OCI-LY3 (cell line): ENCODE measurements around the gene NR3C1.

ENCODE experiments used
- CTCF ChIP-seq: fragments of 200-600, 300-600 bp; sonication (generic); IDR thresholded peaks from 2 replicates; pipeline ENCODE4 v1.5.1; 2014; ENCODE audit warnings: antibody characterized with exemption, low read length, low read depth
- EZH2phosphoT487 ChIP-seq: fragments of 200-600 bp; shearing (Covaris generic); IDR thresholded peaks from 2 replicates; pipeline ENCODE4 v1.6.1; 2018; ENCODE audit warnings: antibody characterized with exemption, mixed run types, low read depth

- TF ChIP-seq CTCF (no peak), EZH2phosphoT487 (no peak)
Observed at GRCh38 chr5:143290125-143290524, 113.4 kb downstream of the NR3C1 start.
